COLO668 (cell line): ENCODE data around the gene EFNA1.
A peak's percentile ranks its signal among the peaks of the same experiment; 100 is the strongest.

Source experiments
- DNase-seq: peaks from one replicate; lab custom pipeline; 2025; ENCODE audit not compliant: unreplicated experiment; lab: John Stamatoyannopoulos, UW

Gene EFNA1

DNA sequence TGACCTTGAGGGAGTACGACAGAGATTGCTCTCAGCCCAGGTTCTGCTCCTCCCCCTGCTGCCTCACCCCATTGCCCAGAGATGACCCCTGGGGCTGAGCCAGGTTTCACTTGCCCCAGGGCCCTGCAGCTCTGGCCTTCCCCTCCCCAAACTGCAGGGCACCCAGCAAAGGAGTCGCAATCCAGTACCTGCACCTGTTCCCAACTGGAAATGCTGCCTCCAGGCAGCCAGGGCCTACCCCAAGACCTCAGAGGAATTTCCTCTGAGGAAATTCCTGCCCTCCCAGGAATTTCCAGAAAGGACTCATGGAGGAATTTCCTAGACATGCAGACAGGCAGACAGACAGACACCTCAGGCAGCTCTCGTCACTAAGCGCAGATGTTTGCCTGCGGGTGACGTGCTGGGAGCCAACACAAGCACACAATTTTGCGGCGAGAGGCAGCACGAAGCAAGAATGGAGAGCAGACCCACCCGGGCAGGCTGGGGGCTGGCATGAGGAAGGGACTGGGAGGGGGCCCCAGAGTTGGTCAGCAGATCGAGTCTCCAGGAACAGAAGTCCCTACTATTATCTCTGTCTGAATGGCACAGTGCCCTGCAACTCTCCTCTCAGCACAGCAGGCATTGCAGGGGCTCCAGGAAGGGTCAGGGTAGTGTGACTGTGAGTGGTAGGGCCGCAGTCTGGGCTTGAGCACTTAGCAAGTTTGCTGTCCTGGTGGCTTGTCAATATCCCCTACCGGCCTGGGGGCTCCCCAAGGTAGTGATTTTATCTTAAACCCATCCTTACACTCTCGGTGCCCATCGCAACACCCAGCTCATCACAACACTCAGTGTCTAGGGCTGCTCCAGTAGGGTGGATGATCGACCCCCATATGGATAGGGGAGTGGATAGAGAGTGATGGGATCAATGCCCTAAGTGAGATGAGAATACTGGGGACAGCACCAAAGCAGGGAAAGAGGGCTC, 2.9 kb upstream of the EFNA1 start:
- no peak for DNase-seq

DNA sequence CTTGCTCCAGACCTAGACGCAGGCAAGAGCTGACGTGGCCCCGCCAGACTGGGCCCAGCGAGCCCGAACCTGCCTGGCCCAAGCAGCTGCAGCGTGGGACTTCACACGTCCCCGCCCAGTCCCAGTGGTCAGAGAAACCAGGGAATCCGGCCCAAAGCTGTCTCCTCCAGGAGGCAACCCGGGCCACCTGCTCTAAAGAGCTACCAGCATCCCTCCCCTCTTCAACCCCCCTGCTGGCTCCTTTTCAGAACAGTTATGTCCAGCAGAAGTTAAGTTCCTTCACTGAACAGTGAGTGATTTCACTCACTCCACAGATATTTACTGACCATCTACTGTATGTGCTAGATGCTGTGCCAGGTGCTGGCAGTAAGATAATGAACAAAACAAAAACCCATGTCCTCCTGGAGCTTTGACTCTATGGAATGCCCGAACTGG, 2.1 kb upstream of the EFNA1 start:
- DNase-seq, result peak; percentile 56

DNA sequence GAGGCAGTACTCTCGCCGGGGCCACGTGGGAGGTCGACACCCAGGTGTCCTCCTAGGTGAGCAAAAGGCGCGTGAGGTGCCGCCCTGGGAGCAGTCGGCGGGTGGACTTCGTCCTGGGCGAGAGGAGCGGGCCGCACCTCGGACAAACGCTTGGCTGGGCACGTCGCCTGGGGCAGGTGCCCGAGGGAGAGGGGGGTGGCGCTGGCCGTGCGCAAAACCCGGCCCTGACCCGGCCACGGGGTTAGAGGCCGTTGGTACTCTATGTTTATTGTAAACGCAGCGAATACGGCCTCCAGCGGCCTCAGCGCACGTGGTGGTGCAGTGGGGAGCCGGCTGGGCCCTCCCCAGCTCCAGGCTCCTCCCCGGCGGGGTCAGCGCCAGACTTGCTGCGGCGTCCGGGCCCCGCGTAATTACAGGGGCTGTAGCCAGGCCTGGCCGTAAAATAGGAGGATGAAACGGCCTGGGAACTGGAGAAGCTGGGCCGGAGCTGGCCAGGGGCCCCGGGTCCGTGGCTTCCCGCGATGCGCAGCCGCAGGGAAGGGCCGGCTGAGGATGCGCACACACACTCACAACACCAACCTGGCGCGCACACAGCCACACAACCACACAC, 1.6 kb upstream of the EFNA1 start:
- peak; percentile 93 for DNase-seq

DNA sequence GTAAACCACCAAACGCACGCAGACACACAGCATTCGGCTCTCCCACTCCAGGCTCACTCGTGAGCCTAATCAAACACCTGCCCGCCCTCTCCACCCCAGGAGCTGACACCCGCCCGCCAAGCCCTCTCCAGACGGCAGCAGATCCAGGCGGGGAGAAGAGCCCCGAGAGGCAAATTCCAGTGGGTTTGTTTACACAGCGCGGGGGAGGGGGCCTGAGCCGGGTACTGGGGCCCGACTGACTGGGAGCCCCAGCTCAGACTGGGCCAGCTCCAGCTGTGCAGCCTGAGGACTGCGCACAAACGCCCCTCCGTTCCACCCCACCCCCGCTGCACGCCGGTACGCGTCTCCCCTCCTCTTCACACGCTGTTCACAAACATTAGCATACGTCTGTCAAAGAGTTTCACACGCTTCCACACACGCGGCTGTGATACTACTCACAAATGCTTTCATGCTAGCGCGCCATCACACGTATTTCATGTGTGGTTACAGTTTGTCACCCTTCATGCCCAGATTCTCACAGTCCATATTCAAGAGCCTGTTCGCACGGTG, 1.0 kb upstream of the EFNA1 start:
- DNase-seq, result peak; percentile 94

DNA sequence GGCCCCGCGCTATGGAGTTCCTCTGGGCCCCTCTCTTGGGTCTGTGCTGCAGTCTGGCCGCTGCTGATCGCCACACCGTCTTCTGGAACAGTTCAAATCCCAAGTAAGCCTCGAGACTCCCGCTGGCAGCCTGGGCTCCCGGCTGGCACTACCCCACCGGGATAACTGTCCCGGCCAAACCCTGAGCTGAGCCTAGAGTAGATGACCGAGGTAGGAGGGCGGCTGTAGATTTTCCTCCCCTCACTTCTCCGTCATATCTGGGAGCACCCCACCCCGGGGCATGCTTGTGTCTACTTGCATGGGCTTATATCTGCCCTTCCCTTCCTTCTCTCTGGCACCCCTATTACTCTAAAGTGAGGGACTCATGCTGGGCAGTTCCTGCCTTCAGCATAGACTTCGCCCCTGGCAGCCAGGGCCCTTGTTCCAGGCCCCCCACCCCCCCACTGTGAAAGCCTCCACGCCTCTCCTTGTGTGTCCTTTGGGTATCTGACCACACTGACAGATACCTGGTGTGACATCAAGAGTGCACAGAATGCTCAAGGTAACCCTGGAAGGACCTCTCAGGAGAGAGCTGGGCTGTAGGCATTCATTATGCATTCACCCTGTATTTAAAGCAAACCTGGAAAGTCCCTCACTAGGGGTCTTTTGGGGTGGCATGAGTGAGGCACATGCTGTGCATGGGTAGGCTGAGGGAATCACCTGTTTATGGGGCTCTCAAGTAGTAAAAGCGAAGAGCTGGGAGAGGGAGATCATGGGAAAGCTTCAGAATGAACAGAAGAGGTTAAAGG, 485 bp downstream of the EFNA1 start:
- peak; percentile 45 for DNase-seq

DNA sequence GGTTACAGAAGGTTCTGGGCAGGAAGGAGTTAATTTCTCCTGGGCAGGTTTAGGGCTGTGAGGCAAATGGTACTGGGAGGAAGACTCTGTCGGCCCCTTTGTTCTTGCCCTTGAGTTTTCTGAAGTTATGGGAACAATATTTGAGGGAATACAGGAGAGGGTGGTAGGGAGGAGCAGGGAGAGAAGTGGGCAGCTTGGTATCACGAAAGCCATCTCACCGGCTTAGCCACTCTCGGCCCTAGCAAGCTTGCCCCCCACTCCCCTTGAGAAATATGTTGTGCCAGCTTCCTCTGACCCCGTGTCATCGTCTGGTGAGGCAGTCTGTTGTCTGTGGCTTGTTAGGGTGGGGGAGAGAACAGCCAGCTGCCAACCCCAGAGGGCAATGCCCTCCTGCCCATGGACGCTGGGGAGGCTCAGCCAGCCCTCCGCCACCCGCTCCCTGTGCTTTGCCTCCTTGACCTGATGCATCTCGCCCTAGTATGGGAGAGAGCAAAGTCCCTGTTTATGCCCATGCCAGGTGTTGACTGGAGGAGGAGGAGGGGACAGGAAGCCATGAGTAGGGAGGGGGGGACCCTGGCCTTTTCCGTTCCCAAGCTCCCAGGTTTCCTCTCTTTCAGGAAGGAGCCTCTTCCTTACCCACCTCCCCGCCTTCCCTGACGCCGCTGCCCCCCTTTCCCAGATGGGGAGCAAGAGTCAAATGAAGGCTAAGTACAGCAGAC, 1.2 kb downstream of the EFNA1 start:
- DNase-seq, result peak; percentile 82

DNA sequence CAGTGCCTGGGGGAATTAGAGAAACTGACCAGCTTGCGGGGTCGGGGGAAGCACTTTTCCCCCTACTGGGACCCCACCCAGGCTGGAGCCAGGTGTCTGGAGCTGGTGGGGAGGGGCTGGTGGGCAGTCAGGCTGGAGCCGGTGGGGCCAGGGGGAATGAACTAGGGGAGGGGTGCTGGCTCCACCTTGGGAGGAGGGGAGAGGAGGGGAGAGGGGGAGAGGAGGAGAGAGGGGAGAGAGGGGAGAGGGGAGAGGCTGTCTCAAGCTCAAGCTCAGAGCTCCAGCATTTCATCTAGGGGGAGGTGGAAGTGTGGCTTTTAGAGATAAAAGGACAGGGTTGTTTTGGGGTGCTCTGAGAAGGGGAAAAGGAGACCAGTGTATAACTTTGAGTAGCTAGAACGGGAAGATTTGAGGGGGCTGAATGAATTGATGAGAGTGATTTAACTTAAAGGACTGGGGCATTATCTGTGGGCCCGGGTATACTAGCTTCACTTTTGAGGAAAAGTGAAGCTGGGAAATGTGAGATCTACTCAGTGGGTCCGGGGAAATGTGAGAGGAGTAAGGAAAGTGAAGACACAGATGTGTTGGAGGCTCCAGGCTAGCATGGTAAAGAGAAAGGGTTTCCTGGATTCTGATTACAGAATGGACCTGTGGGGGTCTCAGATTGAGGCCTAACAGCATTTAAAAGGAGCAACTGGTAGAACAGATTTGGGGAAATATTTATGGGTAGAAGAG, 2.8 kb downstream of the EFNA1 start:
- no peak for DNase-seq

DNA sequence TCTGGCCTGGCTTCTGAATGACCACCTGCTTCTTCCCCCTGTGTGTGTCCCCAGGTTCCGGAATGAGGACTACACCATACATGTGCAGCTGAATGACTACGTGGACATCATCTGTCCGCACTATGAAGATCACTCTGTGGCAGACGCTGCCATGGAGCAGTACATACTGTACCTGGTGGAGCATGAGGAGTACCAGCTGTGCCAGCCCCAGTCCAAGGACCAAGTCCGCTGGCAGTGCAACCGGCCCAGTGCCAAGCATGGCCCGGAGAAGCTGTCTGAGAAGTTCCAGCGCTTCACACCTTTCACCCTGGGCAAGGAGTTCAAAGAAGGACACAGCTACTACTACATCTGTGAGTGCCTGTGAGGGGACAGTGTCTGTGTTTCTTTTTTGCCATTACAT, 3.6 kb downstream of the EFNA1 start:
- DNase-seq, result no peak

DNA sequence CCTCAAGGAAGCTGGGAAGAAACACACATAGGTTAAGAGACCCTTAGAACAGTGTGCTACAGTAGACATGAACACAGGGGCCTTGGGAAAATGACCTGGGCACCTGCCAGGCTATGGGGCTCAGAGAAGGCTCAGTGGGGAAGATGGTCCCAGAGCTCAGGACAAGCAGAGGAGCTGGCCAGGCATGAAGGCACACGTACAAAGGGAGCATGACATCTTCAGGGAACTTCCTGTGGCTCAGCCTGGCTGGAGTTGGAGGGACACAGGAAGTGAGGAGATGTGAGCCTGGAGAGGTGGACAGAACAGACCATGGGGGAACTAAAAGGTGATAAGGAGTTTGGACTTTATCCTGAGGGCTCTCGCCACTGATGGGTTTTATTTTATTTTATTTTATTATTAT, 4.2 kb downstream of the EFNA1 start:
- no peak for DNase-seq

DNA sequence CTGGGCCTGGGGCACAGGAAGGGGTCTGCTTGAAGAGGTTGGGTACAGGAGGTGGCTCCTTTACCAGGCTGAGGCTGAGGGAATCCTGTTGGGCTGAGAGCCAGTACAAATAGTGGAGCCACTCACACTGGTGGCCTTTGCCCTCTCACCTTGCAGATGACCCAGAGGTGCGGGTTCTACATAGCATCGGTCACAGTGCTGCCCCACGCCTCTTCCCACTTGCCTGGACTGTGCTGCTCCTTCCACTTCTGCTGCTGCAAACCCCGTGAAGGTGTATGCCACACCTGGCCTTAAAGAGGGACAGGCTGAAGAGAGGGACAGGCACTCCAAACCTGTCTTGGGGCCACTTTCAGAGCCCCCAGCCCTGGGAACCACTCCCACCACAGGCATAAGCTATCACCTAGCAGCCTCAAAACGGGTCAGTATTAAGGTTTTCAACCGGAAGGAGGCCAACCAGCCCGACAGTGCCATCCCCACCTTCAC, 6.2 kb downstream of the EFNA1 start:
- DNase-seq, result no peak

DNA sequence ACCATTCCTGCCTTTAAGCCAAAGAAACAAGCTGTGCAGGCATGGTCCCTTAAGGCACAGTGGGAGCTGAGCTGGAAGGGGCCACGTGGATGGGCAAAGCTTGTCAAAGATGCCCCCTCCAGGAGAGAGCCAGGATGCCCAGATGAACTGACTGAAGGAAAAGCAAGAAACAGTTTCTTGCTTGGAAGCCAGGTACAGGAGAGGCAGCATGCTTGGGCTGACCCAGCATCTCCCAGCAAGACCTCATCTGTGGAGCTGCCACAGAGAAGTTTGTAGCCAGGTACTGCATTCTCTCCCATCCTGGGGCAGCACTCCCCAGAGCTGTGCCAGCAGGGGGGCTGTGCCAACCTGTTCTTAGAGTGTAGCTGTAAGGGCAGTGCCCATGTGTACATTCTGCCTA, 6.6 kb downstream of the EFNA1 start:
- DNase-seq, result no peak

DNA sequence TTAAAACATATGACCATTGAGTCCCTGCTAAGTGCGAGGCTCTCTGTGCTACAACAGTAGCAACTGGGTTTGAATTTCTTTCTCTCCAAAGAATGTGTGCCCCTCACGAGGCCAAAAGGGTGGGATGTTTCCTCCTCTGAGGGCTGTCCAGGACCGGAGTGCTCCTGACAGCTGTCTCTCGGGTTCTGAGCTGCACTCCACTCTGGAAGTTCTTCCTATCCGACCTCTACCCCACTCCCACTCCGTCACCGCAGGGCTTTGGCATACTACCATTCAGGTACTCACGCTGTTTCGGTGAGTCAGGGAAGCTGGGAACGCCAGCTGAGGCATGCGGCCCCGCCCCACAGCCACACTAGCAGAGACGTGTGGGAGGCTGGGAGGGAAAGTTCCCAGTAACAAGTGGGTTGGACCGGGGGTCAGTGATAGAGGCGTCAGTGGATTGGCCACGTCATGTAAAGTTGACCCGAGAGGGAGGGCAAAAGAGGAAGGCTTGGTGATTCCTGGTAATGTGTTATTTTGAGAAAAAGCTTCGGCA, 7.3 kb downstream of the EFNA1 start:
- peak; percentile 85 for DNase-seq

DNA sequence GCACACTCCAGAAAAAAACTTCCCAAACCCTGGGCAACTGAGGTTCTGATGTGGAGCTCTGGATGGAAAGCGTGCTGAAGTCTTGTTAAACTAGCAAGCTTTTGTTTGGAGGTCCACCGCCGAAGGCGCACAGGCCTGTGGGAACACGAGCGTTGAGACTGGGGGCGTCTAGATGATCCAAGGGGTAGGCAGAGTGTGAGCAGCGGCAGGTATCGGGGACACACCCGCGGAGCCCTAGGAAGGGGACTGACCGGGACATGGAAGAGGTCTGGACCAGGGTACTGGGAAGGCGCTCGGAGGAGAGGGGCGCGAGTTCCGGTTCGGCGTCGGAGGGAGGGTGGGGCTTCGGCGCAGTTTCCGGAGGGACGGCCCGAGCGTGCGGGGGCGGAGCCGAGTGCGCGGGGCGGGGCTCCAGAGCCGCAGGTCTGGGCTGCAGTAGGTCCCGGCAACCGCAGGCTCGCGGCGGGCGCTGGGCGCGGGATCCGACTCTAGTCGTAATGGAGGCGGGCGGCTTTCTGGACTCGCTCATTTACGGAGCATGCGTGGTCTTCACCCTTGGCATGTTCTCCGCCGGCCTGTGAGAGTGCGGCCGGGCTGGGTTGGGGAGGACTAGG, 7.8 kb downstream of the EFNA1 start, which contains the start of gene SLC50A1:
TSS of gene SLC50A1 (plus strand) at position 438 of the 614 bp plus-strand sequence. CDS start at position 498, 60 bp downstream.
- peak; percentile 97 for DNase-seq

DNA sequence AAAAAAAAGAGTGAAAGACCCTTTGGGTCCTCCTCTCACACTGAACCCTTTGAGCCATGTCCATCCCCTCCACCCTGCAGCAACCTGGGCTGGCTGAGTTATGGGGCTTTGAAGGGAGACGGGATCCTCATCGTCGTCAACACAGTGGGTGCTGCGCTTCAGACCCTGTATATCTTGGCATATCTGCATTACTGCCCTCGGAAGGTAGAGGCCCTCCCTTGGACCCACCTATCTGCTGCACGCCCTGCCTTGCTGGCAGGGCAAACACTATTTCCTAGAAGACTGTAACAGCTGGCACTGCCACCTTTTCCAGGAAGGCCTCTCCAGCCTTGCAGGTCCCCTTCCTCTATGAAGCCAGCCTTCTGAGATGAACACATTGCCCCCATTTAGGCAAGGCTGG, 9.1 kb downstream of the EFNA1 start:
- no peak for DNase-seq

DNA sequence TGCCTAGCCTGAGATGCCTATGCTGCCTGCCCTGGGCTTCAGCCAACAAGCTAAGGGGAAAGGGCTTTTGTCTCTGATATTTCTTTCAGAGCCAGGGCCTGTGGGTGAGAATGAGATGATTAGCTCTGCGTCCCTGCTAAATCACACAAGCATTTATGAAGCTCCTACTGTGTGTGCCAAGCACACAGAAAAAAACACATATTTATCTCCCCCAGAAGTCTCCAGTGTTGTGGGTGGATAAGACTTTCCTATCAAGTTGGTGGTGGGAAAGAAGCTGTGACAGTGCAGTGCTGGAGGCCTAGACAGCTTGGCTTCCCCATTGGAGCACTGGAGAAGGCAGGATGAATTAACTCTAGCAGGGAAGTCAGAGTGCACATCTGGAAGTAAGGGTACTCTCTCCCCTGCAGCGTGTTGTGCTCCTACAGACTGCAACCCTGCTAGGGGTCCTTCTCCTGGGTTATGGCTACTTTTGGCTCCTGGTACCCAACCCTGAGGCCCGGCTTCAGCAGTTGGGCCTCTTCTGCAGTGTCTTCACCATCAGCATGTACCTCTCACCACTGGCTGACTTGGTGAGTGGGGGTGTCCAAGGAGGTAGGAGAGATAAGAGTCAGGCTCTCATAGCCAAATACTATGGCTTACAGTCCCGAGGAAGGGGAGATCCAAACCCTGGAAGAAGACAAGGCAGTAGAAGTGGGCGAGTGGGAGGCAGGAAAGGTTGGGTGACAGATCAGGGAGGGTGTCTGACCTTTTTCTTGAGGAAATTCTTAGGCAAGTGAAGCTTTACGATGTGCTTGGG, 9.7 kb downstream of the EFNA1 start:
- DNase-seq, result no peak

DNA sequence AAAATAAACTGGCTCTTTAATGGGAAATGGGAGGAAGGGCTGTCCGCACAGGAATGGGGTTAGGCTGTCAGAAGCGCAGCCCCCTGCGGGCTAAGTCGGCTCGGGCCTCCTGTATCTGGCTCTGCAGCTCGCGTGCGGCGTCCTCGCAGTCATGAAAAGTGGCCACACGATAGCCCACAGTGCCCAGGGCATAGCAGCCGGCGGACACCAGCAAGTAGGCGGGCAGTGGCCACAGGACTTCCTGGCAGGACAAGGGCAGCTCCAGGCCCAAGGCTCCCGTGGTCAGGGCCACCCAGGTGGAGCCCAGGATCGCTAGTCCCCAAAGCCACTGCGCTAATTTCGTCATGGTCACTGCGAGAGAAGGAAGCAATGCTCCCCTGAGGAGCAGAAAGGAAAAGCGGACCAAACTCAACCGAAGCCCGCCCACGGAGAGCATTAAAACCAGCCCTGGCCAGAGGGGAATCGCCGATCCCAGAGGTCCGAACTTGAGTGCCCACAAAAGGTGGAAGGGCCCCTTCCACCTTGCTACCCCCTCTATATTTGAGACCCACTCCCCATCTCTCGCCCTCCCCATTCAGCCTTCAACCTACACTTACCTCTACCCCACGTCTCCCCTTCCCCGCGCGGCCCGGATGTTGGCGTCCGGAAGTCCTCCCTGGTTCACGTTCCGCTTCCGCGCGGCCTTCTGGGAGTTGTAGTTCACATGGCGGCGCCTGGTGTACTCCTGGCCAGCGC, 12.4 kb downstream of the EFNA1 start, which contains the start of gene DPM3:
TSS of gene DPM3 (minus strand) at position 637 of the 735 bp plus-strand sequence. CDS start at position 346, 291 bp downstream.
- DNase-seq, result peak; percentile 95

DNA sequence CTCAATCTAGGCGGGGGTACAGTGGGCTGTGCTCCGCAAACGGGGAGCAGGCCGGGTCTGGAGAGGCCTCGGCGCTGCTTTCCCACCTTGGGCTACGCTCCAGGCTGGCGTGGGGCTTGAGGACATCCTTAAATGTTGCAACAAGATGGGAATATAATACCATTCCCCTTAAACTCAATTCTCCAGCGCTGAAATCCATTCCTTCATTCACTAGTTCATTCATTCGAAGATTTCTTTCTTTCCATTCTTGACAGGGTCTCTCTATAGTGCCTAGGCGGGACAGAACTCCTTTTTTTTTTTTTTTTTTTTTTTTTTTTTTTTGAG, 12.9 kb downstream of the EFNA1 start:
- DNase-seq, result no peak
